ENCODE results near the gene VPS51. TPM values are rescaled to one million over a fixed set of nuclear protein-coding genes. Genes with fewer than 3 reads are reported as not detected.
A peak's percentile ranks its signal among the peaks of the same experiment; 100 is the strongest.

Gene VPS51
- total and polyA plus RNA-seq, 2 of the 13 experiments (the other 11 are each of a cell fraction or from before 2014, with no cell fraction given): 76.3 to 90.6 TPM

DNA sequence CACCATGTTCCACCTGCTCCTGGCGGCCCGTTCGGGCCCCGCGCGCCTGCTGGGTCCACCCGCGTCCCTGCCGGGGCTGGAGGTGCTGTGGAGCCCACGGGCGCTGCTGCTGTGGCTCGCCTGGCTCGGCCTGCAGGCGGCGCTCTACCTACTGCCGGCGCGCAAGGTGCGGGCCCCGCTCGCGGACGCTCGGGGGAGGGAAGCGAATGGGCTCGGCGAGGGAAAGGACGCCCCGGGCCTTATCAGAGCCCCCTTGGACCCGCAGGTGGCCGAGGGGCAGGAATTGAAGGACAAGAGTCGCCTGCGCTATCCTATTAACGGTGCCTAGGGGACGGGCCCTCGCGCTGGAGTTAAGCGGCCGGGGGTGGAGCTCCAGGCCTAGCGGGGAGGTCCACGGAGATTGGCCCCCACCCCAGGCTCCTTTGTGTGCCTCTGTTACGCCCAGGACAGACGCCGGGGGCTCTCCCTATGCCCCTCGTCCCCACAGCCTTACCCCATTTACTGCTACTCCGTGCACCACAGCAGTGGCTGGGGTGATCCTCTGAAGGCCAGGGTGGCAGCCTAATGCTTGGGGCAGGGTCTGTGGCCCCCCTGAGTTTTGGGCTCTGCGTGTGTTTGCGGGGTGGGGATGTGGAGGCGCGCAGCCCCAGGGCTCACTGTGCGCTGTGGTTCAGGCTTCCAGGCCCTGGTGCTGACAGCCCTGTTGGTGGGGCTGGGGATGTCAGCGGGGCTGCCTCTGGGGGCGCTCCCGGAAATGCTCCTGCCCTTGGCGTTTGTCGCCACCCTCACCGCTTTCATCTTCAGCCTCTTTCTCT, 16.7 kb downstream of the VPS51 start (continued):
- TF ChIP-seq, protein P1, sequence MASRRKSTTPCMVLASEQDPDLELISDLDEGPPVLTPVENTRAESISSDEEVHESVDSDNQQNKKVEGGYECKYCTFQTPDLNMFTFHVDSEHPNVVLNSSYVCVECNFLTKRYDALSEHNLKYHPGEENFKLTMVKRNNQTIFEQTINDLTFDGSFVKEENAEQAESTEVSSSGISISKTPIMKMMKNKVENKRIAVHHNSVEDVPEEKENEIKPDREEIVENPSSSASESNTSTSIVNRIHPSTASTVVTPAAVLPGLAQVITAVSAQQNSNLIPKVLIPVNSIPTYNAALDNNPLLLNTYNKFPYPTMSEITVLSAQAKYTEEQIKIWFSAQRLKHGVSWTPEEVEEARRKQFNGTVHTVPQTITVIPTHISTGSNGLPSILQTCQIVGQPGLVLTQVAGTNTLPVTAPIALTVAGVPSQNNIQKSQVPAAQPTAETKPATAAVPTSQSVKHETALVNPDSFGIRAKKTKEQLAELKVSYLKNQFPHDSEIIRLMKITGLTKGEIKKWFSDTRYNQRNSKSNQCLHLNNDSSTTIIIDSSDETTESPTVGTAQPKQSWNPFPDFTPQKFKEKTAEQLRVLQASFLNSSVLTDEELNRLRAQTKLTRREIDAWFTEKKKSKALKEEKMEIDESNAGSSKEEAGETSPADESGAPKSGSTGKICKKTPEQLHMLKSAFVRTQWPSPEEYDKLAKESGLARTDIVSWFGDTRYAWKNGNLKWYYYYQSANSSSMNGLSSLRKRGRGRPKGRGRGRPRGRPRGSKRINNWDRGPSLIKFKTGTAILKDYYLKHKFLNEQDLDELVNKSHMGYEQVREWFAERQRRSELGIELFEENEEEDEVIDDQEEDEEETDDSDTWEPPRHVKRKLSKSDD (CRISPR knock-in tag; IDR thresholded peaks at IDR 0.05; ENCODE audit: low read depth): no peak
- TF ChIP-seq KLF16 (CRISPR knock-in tag; IDR thresholded peaks at IDR 0.05): peak in 1 of 2 experiments; percentile 55; a peak in 1 of 4 replicates
- TF ChIP-seq ZBTB7B (CRISPR knock-in tag; IDR thresholded peaks at IDR 0.05): peak; percentile 32; the same call in 1 of the 2 replicates
- TF ChIP-seq PAX8 (CRISPR knock-in tag; IDR thresholded peaks at IDR 0.05; ENCODE audit: borderline replicate concordance): no peak
- no peak for TF ChIP-seq NR2F6 (IDR thresholded peaks at IDR 0.05)
- TF ChIP-seq NR2F6 (CRISPR knock-in tag; IDR thresholded peaks at IDR 0.05): no peak
- TF ChIP-seq ETV5 (CRISPR knock-in tag; IDR thresholded peaks at IDR 0.05; ENCODE audit: borderline replicate concordance): peak; percentile 50; the same call in 1 of the 2 replicates
- no peak for TF ChIP-seq ZNF3 (CRISPR knock-in tag; IDR thresholded peaks at IDR 0.05)
- TF ChIP-seq, protein P2, sequence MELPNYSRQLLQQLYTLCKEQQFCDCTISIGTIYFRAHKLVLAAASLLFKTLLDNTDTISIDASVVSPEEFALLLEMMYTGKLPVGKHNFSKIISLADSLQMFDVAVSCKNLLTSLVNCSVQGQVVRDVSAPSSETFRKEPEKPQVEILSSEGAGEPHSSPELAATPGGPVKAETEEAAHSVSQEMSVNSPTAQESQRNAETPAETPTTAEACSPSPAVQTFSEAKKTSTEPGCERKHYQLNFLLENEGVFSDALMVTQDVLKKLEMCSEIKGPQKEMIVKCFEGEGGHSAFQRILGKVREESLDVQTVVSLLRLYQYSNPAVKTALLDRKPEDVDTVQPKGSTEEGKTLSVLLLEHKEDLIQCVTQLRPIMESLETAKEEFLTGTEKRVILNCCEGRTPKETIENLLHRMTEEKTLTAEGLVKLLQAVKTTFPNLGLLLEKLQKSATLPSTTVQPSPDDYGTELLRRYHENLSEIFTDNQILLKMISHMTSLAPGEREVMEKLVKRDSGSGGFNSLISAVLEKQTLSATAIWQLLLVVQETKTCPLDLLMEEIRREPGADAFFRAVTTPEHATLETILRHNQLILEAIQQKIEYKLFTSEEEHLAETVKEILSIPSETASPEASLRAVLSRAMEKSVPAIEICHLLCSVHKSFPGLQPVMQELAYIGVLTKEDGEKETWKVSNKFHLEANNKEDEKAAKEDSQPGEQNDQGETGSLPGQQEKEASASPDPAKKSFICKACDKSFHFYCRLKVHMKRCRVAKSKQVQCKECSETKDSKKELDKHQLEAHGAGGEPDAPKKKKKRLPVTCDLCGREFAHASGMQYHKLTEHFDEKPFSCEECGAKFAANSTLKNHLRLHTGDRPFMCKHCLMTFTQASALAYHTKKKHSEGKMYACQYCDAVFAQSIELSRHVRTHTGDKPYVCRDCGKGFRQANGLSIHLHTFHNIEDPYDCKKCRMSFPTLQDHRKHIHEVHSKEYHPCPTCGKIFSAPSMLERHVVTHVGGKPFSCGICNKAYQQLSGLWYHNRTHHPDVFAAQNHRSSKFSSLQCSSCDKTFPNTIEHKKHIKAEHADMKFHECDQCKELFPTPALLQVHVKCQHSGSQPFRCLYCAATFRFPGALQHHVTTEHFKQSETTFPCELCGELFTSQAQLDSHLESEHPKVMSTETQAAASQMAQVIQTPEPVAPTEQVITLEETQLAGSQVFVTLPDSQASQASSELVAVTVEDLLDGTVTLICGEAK (IDR thresholded peaks at IDR 0.05): no peak
- TF ChIP-seq, protein P2 (CRISPR knock-in tag; IDR thresholded peaks at IDR 0.05): no peak
- TF ChIP-seq SAFB2 (CRISPR knock-in tag; IDR thresholded peaks at IDR 0.05; ENCODE audit: borderline replicate concordance, low read depth): 0 out of 2 replicates have a peak, but pooled peaks have one; percentile 4
- no peak for TF ChIP-seq ZFAT (CRISPR knock-in tag; conservative IDR thresholded peaks at IDR 0.05)
- peak; percentile 64; the same call in 1 of the 2 replicates for TF ChIP-seq AKAP8 (CRISPR knock-in tag; IDR thresholded peaks at IDR 0.05)
